GM19023 (cell line): ENCODE data around the gene CNTNAP2.
A peak's percentile ranks its signal among the peaks of the same experiment; 100 is the strongest.
"Not testable (repeated sequence)": the region's sequence is repeated elsewhere in the genome, so short reads cannot be mapped to it uniquely, and the experiment has no call there.

Source experiments
- ATAC-seq: cut with Tn5 transposase; IDR thresholded peaks from one replicate; pipeline ENCODE4 v1.9.1; 2021; ENCODE audit warnings: mild to moderate bottlenecking, moderate library complexity; ENCODE audit not compliant: unreplicated experiment

Gene CNTNAP2

GRCh38 chr7:148304456-148304855, 2187.9 kb downstream of the CNTNAP2 start:
- ATAC-seq = peak; percentile 70

GRCh38 chr7:148306759-148307158, 2190.2 kb downstream of the CNTNAP2 start:
- peak; percentile 69 for ATAC-seq

DNA sequence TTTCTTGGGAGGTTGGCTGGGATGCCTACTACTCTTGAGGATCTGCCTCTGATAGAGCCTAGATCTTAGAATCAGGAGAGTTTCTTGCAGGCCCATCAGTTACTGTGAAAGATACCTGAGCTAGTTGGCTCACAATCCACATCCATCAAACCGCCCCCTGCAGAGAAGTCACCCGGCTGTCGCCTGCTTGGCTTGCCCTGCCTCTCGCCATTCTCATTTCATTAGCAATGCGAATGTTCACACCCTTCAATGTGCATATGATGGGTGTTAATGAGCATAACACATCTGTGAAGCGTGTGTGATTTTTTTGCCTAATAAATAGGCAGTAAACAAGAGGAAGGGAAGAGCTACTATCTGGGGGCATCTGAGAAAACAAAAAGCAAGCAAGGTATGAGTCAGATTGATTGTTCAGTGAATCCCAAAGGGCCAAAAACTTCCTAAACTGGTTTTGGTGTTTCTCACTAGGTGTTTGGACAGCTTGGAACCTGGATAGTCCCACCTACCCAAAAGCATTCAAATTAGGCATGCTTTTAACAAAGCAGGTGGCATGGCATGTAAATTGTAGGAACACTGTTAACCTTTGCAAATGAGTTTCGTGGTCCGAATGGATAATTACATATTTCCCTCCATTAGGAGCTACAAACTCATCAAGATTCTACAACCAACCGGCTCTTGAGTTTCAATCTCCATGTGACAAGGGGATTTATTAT, 2201.7 kb downstream of the CNTNAP2 start:
- no peak for ATAC-seq

GRCh38 chr7:148318838-148319237, 2202.2 kb downstream of the CNTNAP2 start:
- no peak for ATAC-seq

DNA sequence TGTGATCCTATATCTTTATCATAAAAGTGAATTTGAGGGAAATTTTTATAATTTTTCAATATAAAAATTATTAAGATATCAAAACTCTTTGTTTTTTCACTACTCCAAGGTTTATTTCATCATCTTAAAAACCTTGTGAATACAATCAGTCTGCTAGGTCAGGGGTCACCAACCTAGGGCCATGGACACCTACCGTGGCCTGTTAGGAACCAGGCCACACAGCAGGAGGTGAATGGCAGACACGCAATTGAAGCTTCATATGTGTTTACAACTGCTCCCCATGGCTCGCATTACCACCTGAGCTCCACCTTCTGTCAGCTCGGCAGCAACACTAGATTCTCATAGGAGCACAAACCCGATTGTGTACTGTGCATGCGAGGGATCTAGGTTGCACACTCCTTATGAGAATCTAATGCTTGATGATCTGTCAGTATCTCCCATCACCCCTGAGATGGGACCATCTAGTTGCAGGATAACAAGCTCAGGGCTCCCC, 2202.8 kb downstream of the CNTNAP2 start:
- ATAC-seq = no peak

GRCh38 chr7:148325208-148325607, 2208.6 kb downstream of the CNTNAP2 start:
- no peak for ATAC-seq

- ATAC-seq = no peak
Observed at GRCh38 chr7:148327379-148327778, 2210.8 kb downstream of the CNTNAP2 start.

DNA sequence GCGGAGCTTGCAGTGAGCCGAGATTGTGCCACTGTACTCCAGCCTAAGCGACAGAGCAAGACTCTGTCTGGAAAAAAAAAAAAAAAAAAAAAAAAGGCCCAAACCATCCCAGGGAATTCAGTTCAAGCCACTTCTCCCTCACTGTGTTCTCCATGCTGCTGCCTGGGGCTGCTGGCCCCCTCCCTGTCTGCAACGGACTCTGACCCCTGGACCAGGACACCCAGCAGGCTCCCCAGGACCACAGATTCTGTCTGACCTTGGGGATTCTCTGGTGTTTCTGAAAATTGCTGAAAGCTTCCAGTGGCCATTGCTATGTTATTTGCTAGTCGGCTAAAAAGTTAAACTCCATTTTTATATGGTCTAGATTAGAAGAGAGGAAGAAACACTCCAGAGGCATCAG, 2212.3 kb downstream of the CNTNAP2 start:
- no peak for ATAC-seq

DNA sequence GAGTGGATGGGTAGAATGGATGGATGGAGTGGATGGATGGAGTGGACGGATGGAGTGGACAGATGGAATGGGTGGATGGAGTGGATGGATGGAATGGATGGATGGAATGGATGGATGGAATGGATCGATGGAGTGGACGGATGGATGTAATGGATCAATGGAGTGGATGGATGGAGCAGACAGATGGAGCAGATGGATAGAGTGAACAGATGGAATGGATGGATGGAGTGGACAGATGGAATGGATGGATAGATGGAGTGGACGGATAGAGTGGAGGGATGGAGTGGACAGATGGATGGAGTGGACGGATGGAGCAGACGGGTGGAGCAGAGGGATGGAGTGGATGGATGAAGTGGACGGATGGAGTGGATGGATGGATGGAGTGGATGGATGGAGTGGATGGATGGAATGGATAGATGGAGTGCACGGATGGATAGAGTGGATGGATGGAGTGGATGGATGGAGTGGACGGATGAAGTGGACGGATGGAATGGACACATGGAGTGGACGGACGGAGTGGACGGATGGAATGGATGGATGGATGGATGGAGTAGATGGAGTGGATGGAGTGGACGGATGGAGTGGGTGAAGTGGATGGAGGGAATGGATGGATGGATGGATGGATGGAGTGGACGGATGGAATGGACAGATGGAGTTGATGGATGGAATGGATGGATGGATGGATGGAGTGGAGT, 2213.7 kb downstream of the CNTNAP2 start:
- no peak for ATAC-seq

GRCh38 chr7:148330822-148331221, 2214.2 kb downstream of the CNTNAP2 start:
- ATAC-seq = no peak

DNA sequence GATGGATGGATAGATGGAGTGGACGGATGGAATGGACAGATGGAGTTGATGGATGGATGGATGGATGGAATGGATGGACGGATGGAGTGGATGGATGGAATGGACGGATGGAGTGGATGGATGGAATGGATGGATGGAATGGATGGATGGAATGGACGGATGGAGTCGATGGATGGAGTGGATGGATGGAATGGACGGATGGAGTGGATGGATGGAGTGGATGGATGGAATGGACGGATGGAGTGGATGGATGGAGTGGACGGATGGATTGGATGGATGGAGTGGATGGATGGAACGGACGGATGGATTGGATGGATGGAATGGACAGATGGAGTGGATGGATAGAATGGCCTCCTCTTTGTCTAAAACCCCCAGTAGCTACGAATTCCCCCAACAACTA, 2214.9 kb downstream of the CNTNAP2 start:
- ATAC-seq = not testable (repeated sequence)

- ATAC-seq = no peak
Observed at GRCh38 chr7:148332191-148333186, 2215.9 kb downstream of the CNTNAP2 start.

DNA sequence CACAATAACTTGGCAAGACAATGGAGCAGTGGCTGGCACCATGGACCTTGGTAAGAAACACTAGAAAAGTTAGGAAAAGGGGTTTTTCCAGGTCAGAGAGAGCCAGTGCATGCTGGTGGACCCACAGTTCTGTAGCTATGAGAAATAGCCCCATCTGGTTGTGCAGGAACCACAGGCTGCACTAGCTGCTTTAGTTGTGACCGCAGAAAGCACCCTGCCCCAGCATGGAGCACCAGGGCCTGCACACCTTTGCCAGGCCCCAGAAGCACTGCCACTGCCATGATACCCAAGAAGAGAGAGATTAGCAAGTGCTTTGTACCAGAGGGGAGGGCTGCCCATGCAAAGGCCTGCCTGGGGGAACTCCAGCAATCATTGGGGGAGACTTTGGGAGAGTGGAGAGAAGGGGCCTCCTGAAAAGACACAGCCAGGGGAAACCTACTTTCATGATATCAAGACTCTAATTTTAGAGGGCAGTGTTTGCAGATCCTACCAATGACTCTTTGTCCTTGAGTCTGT, 2217.9 kb downstream of the CNTNAP2 start:
- ATAC-seq = no peak

- no peak for ATAC-seq
Observed at GRCh38 chr7:148334959-148335577, 2218.5 kb downstream of the CNTNAP2 start.

- no peak for ATAC-seq
Observed at GRCh38 chr7:148335790-148336189, 2219.2 kb downstream of the CNTNAP2 start.

DNA sequence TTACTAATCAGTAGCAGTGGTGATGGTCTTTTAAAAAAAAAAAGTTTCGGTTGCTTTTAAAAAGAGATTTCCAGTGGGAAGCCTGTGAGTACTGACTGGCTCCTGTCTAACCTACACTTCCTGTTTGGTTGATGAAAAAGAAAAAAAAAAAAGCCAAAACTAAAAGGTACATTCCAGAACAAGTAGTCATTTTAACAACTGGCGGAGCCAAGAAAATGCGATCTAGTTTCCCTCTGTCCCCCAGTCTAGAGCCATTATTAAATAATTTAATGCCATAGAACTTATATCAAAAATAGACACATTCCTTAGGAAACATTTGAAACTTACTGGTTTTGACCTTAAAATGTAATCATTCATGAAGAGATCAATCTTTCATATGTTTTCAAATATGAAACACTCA, 2219.8 kb downstream of the CNTNAP2 start:
- ATAC-seq = no peak

DNA sequence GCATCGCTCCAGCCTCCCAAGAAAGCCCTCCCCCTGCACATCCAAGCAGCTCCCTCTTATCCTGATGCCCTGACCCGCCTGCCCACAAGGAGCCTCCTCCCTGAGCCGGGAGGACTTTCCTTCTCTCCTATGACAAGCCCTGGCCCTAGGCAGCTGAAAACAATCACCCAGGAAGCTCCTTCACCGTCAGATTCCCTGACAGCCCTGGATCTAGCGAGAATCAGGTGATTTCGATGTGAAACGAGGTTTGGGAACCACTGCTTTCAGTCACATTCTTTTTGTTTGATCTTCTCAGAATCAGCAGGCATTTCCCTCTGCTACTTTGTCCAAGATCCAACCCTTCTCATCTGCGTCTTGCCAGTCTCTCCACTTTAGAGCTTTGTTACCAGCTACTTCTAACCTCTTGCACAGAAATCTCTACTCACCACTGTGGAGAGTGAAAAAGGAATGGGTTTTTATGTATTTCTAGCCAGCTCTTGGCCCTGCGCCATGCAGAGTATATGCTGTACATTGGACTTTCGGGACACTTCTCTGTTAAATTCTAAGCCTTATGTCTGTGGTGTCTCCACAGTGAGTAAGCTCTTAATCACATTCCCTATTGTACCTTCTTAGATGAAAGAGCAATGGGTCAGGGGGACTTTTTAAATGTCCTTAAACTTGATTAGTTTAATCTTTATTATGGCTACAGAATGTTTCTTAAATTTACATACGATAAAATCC, 2220.8 kb downstream of the CNTNAP2 start:
- ATAC-seq = no peak

- no peak for ATAC-seq
Observed at GRCh38 chr7:148337995-148338747, 2221.6 kb downstream of the CNTNAP2 start.
